GM19463 (cell line): Measurements from ENCODE around the gene CILP2.
A peak's percentile ranks its signal among the peaks of the same experiment; 100 is the strongest.

ENCODE experiments used
- ATAC-seq: cut with Tn5 transposase; IDR thresholded peaks from one replicate; pipeline ENCODE4 v1.9.1; 2021; ENCODE audit warnings: mild to moderate bottlenecking, moderate library complexity; ENCODE audit not compliant: unreplicated experiment

The CILP2 gene, protein sequence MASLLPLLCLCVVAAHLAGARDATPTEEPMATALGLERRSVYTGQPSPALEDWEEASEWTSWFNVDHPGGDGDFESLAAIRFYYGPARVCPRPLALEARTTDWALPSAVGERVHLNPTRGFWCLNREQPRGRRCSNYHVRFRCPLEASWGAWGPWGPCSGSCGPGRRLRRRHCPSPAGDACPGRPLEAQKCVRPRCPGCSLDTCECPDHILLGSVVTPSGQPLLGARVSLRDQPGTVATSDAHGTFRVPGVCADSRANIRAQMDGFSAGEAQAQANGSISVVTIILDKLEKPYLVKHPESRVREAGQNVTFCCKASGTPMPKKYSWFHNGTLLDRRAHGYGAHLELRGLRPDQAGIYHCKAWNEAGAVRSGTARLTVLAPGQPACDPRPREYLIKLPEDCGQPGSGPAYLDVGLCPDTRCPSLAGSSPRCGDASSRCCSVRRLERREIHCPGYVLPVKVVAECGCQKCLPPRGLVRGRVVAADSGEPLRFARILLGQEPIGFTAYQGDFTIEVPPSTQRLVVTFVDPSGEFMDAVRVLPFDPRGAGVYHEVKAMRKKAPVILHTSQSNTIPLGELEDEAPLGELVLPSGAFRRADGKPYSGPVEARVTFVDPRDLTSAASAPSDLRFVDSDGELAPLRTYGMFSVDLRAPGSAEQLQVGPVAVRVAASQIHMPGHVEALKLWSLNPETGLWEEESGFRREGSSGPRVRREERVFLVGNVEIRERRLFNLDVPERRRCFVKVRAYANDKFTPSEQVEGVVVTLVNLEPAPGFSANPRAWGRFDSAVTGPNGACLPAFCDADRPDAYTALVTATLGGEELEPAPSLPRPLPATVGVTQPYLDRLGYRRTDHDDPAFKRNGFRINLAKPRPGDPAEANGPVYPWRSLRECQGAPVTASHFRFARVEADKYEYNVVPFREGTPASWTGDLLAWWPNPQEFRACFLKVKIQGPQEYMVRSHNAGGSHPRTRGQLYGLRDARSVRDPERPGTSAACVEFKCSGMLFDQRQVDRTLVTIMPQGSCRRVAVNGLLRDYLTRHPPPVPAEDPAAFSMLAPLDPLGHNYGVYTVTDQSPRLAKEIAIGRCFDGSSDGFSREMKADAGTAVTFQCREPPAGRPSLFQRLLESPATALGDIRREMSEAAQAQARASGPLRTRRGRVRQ

DNA sequence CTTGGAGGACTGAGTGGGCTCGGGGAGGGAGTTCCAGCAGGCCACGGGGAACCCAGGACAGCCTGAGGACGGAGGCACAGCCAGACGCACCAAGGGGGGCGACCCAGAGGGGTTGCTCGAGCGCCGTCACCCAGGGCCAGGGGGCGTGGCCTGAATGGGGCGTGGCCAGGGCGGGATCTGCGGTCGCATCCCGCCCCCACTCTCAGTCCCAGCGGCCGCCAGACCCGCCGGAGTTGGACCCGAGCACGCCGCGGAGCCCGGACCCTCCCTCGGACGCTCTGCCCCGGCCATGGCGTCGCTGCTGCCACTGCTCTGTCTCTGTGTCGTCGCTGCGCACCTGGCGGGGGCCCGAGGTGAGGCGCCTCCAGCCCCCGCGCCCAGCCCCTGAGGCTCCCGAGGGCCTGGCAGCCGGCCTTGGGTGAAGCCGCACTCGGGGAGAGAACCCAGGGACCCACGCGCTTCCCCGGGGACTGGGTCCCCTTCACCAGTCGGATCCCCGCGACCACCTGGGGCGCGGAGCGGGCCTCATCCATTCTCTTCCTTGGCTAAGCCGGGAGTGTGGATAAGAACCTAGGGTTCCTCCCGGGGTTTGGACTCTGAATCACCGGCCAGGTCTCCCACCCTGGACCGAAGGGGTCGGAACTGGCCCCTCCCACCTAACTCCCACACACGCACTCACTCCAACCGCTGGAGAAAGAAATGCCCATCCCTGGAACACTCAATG lies at the start of gene CILP2:
Gene CILP2, plus strand, starts transcription at position 205 of the 724 bp plus-strand sequence. Its CDS starts 85 bp downstream, at position 290.
- no peak for ATAC-seq

DNA sequence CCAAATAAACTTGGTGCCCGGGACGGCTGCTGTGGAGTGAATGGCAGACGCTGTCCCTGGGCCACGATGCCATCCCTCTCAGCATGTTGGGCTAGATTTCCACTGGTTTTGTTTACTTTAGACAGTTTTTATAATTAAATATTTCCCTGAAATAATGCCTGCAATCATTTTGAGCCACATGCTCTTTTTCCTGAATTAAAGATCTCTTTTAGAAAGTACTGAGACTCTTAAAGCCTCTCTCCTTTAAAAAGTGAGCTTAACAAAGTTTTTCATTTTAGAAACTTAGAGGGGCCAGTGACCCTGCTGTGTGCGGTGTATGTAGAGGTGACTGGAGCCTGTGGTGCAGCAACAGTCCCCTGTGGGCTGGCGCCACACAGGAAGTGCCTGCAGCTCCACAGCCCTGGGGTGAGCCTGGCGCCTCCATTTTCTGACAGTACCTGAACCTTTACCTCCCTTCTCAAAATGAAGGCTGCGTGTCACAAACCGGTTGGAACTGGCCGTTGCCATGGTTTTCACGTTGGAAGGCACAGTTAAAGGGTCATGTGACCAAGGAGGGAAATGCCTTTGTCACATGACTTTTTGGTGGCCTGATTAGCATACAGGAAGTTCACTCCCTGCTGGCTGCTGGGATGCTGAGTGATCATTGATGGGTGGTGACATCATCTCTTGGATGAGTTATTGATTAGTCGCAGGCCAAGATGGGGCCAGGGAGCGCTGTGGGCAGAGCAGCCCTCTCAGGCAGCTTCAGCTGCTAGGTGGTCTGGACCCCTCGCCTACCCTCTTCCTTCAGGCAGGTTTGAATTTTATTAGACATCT lies 49.0 kb upstream of the CILP2 start:
- peak; percentile 68 for ATAC-seq

DNA sequence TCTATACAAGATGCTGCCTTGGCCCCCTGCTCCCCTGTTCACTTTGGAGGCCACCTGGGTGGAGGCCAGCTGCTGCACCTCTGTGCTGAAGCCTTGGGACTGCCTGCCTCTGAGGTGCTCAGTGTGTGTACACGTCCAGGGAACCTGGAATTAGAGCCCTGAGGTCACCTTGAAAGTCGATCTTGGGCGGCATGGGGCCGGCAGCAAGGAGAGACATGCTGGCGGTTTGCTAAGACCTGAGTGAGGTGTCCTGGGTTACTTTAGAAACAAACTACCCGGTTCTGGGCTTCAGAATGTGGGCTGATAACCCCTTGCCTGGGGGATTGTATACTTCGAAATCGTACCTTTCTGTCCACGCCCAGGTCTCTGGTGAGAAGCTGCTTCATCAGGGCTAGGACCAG lies 48.3 kb upstream of the CILP2 start:
- ATAC-seq: no peak

DNA sequence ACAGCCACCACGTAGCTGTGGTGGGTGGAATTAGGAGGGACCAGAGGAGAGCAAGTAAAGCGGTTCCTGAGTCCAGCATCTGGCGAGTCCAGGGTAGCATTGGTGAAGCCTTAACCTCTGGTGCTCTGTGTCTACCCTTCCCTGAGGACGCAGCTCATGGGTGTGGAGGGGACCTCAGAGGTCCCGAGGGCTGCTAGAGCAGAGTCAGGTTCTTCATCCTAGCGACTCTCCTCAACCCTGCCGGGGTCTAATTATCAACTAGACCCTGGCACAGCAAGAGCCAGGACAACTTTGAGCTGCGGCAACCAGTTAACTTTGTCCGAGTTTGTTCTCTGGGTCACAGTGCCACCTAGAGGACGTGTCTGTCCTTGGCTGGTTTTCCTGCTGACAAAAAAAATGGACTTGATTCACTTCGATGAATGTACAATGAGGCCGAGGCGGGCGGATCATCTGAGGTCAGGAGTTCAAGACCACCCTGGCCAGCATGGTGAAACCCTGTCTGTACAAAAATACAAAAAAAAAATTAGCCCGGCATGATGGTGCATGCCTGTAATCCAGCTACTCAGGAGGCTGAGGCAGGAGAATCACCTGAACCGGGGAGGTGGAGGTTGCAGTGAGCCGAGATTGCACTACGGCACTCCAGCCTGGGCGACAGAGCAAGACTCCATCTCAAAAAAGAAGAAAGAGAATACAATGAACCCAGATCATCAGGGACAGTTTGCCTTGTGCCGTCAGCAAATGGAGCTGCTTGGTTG lies 47.7 kb upstream of the CILP2 start:
- ATAC-seq: no peak

DNA sequence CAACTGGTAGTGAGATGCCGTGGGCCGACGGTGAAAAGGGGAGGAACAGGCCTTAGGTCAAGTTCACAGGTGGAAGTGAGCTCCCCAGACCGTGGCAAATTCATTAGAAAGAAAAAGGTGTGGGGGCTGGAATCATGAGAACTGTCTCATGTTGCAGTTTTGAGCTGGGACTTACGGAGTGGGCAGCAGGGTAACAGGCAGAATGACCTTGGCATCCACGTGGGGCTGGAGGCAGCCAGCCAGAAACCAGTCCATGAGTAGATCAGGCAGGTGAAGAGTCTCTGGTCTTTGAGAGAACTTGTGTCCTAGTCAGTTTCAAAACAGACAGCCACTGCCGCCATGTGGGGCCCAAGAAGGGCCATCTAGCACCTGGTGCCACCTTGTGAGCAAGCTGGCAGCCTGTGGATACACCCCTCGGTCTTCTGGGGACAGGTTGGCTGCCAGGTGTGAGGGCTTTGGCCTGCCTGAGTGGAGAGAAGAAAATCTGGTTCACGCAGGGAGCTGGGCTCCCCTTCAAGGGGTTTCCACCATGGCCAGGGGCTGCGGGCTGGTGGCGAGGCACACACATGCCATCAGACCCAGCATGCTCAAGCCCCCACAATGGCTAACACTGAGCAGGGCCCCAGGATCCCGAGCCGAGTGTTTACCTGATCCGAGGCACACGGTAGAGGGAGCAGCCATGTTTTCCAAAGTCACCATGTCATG lies 46.6 kb upstream of the CILP2 start:
- no peak for ATAC-seq

DNA sequence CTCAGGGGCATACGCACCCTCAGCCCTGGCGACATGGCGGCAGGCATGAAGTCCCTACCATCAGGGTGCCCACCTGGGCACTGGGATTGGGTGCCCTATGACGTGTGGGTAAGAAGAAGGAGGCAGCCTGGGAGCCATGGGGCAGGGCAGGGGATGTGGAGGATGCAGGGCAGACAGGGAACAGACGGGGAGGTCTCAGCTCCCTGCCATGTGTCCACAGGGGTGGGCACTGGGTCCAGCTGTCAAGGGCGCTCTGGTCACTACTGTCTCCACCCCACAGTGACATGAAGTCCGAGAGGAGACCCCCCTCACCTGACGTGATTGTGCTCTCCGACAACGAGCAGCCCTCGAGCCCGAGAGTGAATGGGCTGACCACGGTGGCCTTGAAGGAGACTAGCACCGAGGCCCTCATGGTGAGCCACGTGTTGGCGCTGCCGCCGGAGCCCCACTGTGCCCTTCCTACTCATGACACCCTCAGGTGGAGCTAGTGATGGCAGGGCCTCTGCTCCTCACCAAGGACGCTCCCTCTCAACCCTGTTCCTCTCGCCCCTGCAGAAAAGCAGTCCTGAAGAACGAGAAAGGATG lies 45.9 kb upstream of the CILP2 start:
- no peak for ATAC-seq

DNA sequence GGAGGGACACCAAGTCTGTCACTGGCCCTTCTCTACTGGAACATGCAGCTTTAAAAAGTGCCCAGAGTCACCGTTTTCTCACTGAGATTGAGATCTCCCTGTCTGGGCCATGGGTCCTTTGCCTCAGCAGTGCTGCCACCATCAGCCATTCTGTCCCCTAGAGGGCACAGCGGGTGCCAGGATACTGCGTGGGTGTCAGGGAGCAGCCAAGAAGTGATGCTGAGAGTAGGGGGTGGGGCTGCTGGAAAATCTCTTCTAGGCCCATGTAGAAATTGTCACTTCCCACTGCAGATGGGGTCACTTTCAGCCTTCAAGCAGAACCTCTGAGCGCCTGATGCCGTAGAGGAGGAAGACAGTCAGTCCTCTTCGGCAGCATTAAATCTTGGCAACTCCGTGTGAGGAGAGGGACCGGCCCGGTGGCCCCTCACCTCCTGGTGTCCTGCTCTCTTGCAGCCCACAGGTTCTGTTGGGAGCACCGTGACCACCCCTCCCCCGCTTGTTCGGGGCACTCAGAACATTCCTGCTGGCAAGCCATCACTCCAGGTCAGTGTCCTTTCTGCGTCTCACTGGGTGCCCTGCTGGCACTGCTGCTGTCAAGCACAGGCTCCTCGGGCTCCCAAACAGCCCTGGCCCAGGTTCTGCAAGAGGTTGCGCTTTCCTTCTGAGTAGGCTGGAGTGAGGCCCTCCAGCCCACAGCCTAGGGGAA lies 44.1 kb upstream of the CILP2 start:
- no peak for ATAC-seq

DNA sequence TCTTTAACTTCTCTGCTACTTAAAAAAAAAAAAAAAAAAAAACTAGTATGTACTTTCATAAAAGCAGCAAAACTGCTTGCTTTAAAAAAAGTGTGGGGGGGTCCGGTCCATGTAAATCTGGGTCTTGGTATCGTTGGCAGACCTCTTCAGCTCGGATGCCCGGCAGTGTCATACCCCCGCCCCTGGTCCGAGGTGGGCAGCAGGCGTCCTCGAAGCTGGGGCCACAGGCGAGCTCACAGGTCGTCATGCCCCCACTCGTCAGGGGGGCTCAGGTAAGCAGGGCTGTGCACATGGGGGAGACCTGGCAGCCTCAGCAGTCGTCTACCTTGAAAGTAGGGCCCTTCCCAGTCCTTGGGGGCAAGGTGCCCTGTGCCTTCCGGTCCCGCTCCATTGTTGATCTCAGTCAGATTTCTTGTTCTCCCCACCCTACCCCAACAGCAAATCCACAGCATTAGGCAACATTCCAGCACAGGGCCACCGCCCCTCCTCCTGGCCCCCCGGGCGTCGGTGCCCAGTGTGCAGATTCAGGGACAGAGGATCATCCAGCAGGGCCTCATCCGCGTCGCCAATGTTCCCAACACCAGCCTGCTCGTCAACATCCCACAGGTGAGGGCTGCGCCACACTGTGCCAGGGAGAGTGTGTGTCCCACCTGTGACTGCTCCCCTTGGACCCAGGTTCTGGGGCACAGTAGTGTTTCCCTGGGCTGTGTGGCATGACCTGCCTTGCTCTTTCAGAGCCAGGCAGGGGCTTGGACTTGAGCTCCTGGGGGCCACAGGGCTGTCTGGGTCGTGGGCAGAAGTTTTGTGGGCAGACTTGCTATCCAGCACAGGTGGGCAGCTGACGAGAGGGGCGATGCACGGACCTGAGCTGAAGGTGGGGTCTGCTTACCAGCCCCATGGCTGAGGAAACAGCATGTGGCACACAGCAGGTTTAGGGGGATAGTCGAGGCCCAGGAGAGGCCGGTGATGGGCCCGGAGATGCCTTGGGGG lies 42.2 kb upstream of the CILP2 start:
- no peak for ATAC-seq

DNA sequence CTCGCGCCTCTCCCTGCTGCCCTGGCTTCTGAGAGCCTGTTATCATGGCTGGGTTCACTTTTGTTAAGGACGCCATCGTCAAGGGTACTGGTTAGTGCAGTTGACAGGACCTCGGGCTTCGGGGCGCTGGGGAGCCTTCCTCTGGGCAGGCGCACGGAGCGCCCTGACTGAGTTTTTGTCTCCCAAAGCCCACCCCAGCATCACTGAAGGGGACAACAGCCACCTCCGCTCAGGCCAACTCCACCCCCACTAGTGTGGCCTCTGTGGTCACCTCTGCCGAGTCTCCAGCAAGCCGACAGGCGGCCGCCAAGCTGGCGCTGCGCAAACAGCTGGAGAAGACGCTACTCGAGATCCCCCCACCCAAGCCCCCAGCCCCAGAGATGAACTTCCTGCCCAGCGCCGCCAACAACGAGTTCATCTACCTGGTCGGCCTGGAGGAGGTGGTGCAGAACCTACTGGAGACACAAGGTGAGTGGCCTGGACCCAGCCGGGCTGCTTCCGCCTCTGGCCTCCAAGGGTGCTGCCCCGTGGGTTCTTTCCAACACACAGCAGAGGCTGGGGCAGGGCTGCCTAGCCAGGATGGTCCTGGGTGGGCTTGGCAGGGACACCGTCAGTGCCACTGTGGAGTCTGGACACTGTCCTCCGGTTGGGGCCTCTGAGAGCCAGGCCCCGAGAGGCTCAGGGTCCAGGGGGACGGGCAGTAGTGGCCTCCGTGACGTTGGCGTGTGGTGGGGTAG lies 39.6 kb upstream of the CILP2 start:
- no peak for ATAC-seq

DNA sequence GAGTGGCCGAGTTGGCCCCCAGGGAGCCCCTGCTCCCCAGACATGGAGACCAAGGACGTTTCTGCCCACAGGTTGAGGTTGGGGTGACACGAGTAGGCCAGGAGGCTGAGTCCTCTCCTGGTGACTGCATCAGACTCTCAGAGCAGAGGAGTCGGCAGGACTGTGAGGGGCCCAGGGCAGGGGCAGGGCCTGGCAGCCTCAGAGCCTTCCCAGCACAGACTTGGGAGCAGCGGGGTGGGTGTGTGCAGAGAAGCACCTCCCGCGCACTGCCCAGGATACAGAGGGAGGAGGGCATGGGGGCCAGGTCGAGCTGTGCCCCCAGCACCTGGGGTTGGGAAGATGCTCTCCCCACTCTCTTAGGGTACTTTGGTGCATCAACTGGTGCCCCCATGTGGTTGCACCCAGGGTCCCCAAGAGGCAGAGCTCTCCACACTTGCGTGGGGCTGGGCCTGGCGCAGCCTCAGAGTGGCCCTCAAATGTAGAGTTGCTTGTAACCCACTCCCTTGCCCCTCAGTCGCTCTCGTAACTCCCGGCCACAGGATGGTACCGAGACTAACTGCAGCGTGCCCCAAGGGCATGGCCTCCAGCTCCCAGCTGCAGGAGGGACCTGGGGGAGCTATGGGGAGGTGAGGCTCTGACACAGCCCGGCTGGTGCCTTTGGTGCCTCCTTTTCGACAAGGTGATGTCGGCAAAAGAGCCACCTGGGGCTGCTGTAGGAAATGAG lies 38.6 kb upstream of the CILP2 start:
- no peak for ATAC-seq

DNA sequence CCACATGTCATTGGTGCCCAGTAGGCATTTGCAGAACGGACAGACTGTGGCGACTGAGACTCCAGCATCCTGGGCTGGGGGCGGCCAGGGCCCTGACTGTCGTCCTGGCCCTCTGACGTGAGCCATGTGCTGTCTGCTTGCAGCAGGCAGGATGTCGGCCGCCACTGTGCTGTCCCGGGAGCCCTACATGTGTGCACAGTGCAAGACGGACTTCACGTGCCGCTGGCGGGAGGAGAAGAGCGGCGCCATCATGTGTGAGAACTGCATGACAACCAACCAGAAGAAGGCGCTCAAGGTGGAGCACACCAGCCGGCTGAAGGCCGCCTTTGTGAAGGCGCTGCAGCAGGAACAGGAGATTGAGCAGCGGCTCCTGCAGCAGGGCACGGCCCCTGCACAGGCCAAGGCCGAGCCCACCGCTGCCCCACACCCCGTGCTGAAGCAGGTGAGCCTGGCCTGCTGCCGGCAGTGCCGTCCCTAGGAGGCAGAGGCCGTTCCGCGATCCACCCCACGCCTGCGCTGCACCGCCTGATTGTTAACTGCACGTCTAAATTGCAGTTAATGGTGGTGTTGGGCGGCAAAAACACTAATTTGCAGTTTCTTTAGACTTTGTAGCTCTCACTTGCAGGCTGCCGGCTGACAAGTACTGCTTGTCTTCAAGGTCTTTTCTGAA lies 37.0 kb upstream of the CILP2 start:
- ATAC-seq: no peak

DNA sequence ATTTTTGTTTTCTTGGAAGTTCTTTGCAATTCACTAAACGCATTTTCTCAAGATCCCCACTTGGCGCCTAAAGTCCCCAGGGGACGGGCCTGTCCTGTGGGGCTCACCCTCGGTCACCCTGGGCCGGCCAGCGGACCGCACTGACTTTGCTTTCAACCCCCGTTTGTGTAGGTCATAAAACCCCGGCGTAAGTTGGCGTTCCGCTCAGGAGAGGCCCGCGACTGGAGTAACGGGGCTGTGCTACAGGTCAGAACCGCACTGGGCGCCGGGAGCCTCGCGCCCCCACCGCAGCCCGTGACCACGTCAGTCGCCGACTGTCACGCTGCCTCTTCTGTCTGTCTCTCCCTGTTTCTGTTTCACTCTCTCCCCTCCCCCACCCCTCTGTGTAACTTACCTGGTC lies 36.3 kb upstream of the CILP2 start:
- ATAC-seq: no peak

DNA sequence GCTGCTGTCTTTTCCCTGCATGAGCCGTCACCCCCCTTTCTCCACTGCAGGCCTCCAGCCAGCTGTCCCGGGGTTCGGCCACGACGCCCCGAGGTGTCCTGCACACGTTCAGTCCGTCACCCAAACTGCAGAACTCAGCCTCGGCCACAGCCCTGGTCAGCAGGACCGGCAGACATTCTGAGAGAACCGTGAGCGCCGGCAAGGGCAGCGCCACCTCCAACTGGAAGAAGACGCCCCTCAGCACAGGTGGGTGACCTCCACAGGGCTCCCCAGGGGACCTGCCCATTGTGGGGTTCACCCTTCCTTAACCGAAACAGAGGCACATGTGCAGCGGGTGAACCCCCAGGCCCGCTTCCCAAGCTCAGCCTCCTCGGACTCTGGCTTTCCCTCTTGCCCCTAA lies 35.8 kb upstream of the CILP2 start:
- ATAC-seq: no peak

DNA sequence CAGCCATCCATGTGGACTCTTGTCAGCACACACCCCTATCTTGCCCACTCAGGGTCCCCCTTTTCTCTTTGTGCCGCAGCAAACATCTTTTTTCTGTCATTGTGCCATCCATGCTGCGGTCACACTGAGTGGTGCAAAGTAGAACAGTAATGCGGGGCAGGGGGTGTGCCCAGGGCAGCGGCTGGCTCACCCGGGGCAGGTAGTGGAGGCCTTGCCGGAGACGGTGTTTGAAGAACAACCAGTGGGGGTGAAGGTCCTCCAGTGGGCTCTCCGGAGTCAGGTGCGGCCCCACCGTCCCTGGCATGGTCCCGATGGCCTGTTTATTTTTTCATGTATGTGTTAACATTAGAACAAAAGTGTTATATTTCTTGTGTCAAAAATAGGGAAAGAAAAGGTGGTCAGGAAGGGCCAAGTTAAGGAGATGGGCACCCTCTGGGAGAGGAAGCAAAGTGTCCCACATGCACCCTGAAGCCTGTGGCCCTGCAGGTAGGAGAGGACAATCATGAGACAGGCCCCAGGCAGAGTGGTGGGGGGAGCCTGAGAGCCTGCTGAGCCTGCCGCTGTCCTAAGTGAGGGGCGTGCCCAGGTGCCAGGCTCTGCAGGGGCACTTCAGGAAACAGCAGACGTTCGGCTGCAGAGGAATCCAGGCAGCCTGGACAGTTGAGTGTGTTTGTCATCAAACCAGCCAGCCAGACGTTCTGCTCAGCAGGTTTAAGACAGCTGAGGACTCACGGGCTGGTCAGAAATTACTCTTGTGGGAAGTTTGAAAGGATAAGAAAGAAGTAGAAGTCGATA lies 35.1 kb upstream of the CILP2 start:
- ATAC-seq: no peak
